ENCODE data around the gene TLE3. TPM values are rescaled to one million over a fixed set of nuclear protein-coding genes. Genes with fewer than 3 reads are reported as not detected.

The TLE3 gene
- total RNA-seq, 1 donor from 2014 or later, result 124 TPM

DNA sequence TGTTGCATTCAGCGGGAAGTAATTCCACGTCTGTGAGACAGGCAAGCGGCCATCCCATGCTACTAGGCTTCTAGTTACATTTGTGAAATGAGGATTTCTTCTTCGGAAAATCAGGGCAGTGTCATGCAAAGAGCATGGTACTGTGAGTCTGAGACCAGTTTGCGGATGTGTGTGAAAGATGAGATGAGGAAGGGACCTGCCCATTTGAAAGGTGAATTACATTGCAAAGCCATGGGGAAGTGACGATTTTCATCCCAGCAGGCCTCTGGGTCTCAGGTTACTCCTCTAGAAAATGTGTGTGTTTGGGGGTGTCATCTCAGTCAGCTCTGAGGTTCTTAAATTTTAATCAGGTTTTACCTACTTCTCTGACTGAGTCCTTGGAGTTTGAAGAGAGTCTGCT, 16.1 kb downstream of the TLE3 start:
- TF ChIP-seq, protein P1, sequence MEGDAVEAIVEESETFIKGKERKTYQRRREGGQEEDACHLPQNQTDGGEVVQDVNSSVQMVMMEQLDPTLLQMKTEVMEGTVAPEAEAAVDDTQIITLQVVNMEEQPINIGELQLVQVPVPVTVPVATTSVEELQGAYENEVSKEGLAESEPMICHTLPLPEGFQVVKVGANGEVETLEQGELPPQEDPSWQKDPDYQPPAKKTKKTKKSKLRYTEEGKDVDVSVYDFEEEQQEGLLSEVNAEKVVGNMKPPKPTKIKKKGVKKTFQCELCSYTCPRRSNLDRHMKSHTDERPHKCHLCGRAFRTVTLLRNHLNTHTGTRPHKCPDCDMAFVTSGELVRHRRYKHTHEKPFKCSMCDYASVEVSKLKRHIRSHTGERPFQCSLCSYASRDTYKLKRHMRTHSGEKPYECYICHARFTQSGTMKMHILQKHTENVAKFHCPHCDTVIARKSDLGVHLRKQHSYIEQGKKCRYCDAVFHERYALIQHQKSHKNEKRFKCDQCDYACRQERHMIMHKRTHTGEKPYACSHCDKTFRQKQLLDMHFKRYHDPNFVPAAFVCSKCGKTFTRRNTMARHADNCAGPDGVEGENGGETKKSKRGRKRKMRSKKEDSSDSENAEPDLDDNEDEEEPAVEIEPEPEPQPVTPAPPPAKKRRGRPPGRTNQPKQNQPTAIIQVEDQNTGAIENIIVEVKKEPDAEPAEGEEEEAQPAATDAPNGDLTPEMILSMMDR (IDR thresholded peaks at IDR 0.05; ENCODE audit: unreplicated experiment), result no peak
- DNase-seq (ENCODE audit: low spot score, unreplicated experiment), result no peak
- peaks cover 68% of the 10 kb centered on the region for H3K4me1 Mint-ChIP-seq (ENCODE audit: low read depth)
- no peaks in the 10 kb centered on the region for H3K27me3 Mint-ChIP-seq
- H3K36me3 Mint-ChIP-seq (ENCODE audit: insufficient read depth), result peaks cover 34% of the 10 kb centered on the region
- H3K9me3 Mint-ChIP-seq (ENCODE audit: low read depth), result no peaks in the 10 kb centered on the region
- H3K4me3 Mint-ChIP-seq (ENCODE audit: low read depth), result no peak overlapping the region
- no peak overlapping the region for H3K27ac Mint-ChIP-seq

DNA sequence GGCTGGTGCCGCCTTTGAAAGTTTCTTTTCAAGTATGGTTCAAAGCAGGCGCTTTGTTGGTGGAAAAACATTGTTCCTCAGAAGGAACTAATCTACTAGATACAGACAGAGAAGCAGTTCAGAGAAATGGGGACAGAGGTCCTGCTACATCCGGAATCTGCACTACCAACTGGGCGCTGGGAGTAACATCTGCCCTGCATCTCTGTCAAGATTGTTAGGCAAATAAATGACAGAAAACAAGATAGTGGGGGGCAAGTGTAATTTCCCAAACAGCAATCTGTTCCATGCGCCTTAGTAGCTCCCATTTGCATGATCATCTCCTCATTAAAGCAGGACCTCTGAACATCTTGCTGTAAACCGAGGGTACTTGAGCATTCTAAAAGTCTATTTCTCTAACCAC, 17.4 kb downstream of the TLE3 start:
- no peaks in the 10 kb centered on the region for H3K27me3 Mint-ChIP-seq
- H3K4me3 Mint-ChIP-seq (ENCODE audit: low read depth), result no peak overlapping the region
- H3K27ac Mint-ChIP-seq, result no peak overlapping the region
- H3K9me3 Mint-ChIP-seq (ENCODE audit: low read depth), result no peaks in the 10 kb centered on the region
- H3K4me1 Mint-ChIP-seq (ENCODE audit: low read depth), result peaks cover 63% of the 10 kb centered on the region
- H3K36me3 Mint-ChIP-seq (ENCODE audit: insufficient read depth), result peaks cover 36% of the 10 kb centered on the region
- DNase-seq (ENCODE audit: low spot score, unreplicated experiment), result no peak
- TF ChIP-seq, protein P1 (IDR thresholded peaks at IDR 0.05; ENCODE audit: unreplicated experiment), result no peak

DNA sequence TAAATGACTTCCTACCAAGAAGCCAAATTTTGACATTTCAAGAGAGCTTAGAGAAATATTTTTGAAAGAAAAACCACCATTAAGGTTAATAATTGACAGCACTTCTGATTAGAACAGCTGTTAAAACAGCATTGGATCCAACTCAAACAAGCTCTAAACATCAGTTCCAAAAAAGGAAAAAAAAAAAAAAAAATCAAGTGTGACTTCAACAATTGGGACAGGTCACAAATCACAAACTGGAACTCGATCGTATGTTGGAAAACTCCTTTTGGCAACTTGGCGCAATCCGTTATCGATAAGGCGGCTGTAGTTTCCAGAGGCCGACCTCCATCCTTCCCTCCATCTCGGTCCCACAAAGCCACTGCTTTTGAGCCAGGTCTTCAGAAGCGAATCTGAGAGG, 17.8 kb downstream of the TLE3 start:
- H3K36me3 Mint-ChIP-seq (ENCODE audit: insufficient read depth), result peaks cover 35% of the 10 kb centered on the region
- peak overlapping the region; percentile 45 for H3K4me3 Mint-ChIP-seq (ENCODE audit: low read depth)
- peak overlapping the region; percentile 82 for H3K27ac Mint-ChIP-seq

DNA sequence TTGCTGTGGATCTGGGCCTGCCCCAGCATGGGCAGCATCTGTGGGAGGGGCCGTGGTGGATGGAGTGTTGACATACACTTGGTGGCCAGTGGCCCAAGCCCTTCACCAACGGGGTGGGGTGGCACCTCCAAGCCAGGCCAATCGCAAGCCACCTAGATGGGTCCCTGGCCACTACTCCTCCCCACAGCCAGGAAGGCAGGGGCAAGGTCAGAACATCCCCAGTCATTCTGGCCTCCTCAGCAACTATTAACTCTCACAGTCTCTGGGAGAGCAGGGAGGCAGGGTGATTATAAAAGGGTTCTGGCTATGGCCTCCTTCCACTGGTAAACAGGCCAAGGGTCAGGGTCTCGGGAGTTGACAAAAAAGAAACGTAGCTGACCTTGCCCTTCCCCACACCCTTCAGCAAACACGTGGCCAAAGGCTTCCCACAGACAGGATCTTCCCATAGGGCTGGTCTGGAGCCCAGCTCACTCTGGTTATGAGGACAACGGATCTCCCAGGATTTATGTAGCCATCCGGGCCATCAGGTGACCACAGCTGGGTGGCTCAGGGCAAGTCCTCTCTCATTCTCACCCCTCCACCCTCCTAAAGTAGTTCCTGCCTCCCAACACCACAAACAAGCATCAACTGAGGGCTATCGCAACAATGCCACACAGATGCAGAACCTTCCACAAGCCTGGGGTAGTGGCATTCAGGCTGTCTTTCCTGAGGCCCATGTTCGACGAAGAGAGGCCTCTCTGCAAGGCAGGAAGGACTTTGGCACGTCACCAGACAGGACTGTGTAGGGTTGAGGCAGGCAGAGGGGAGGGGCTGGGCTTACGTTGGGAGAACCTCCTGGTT, 18.9 kb downstream of the TLE3 start:
- Mint-ChIP-seq H3K36me3 (ENCODE audit: insufficient read depth) (peaks cover 41% of the 10 kb centered on the region), H3K9me3 (ENCODE audit: low read depth) (no peaks in the 10 kb centered on the region), H3K27ac (no peak overlapping the region), H3K4me3 (ENCODE audit: low read depth) (peak overlapping the region; percentile 33), H3K4me1 (ENCODE audit: low read depth) (peaks cover 60% of the 10 kb centered on the region), H3K27me3 (no peaks in the 10 kb centered on the region)
- TF ChIP-seq, protein P1 (IDR thresholded peaks at IDR 0.05; ENCODE audit: unreplicated experiment), result no peak
- no peak for DNase-seq (ENCODE audit: low spot score, unreplicated experiment)

More for the DNA sequence above, 17.8 kb downstream of the TLE3 start:
- TF ChIP-seq, protein P1 (IDR thresholded peaks at IDR 0.05; ENCODE audit: unreplicated experiment), result no peak
- Mint-ChIP-seq H3K4me1 (ENCODE audit: low read depth) (peaks cover 63% of the 10 kb centered on the region), H3K9me3 (ENCODE audit: low read depth) (no peaks in the 10 kb centered on the region), H3K27me3 (no peaks in the 10 kb centered on the region)
- no peak for DNase-seq (ENCODE audit: low spot score, unreplicated experiment)

DNA sequence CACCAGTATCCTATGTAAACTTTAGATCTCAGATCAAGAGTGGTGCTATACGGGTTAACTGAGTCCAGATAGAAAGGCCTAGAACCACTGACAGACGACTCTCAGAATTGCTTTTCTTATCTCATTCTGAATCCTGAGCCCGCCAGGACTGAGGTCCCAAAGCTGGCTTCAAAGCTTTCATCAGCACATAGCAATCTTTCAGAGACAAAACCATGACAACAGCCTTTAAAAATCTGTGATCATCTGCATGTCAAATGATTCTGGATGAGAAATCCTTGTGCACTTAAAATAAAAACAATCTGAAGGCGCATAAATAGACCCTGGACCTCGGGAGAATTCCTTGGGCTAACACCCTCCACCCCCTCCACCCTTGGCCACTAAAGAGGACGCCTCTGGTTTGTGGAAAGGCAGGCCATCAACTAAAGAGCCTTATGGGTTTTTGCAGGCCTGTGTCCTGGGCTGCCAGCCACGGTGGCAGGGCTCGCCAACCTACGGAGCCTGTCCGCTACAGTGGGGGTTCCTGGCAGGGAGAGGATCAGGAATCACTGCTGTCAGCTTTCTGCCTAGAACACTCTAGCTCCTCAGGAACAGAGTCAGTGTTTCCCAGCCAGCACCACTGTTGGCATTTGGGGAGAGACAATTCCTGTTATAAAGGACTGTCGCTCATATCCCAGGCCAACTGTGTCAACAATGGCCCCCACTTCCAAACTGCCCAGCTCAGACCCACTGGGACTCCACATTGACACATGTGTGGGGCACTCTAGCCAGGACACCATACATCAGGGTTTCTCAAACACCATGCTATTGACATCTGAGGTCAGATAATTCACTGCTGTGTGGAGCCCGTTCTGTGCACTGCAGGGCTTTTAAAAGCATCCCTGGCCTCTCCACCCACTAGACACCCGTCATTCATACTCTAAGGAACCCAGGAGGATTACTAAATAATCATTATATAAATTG, 20.2 kb downstream of the TLE3 start:
- Mint-ChIP-seq H3K9me3 (ENCODE audit: low read depth) (no peaks in the 10 kb centered on the region), H3K27me3 (no peaks in the 10 kb centered on the region), H3K4me1 (ENCODE audit: low read depth) (peaks cover 48% of the 10 kb centered on the region), H3K27ac (no peak overlapping the region), H3K36me3 (ENCODE audit: insufficient read depth) (peaks cover 47% of the 10 kb centered on the region), H3K4me3 (ENCODE audit: low read depth) (no peak overlapping the region)
- no peak for DNase-seq (ENCODE audit: low spot score, unreplicated experiment)
- TF ChIP-seq, protein P1 (IDR thresholded peaks at IDR 0.05; ENCODE audit: unreplicated experiment), result no peak
